Tibial nerve (tissue), 4 donors: ENCODE results near the gene NSFL1C. TPM values are rescaled to one million over a fixed set of nuclear protein-coding genes. Genes with fewer than 3 reads are reported as not detected.

Source experiments
- DNase-seq, 2 donors: peaks; one replicate each; pipeline ENCODE4 v3.0.0-alpha.2; 2019; ENCODE audit warnings: low spot score in 2 of 2
- H3K27ac ChIP-seq, 4 donors: fragments of 200-600 bp; sonication (generic) in 3 of 4; one replicate each; pipeline ENCODE4 v1.5.1; 2017 to 2019; ENCODE audit warnings: mild to moderate bottlenecking in 1 of 4
- H3K27me3 ChIP-seq, 2 donors: fragments of 200-600 bp; sonication (generic) in 1 of 2; one replicate each; pipeline versions ENCODE4 v1.5.1 to v1.6.0; 2017 to 2019
- H3K36me3 ChIP-seq, 3 donors: fragments of 200-600 bp; sonication (generic); one replicate each; pipeline ENCODE4 v1.5.1; 2018 to 2019
- H3K4me1 ChIP-seq, 4 donors: fragments of 200-600 bp; sonication (generic) in 3 of 4; one replicate each; pipeline ENCODE4 v1.5.1; 2017 to 2019
- H3K4me3 ChIP-seq, 4 donors: fragments of 200-600 bp; sonication (generic) in 3 of 4; one replicate each; pipeline ENCODE4 v1.5.1; 2017 to 2019; ENCODE audit warnings: mild to moderate bottlenecking in 1 of 4, moderate library complexity in 1 of 4
- H3K9me3 ChIP-seq, 4 donors: fragments of 200-600 bp; sonication (generic) in 3 of 4; one replicate each; pipeline ENCODE4 v1.5.1; 2017 to 2019
- CTCF ChIP-seq, 5 experiments: fragments of 200-600 bp in 3 of 5; fragments of 450-650 bp in 2 of 5; sonication (generic) in 3 of 5; IDR thresholded peaks; one replicate each; pipeline ENCODE4 v1.5.1; 2016 to 2019; ENCODE audit warnings: antibody characterized with exemption in 5 of 5, mild to moderate bottlenecking in 3 of 5, moderate library complexity in 2 of 5
- EP300 ChIP-seq, 2 donors: sonication (generic); formaldehyde crosslinking; IDR thresholded peaks; one replicate each; pipeline ENCODE4 v1.6.1; 2017; ENCODE audit warnings: antibody characterized with exemption in 2 of 2, mild to moderate bottlenecking in 1 of 2
- POLR2A ChIP-seq, 2 donors: fragments of 450-650 bp; IDR thresholded peaks; one replicate each; pipeline ENCODE4 v1.6.1; 2017; ENCODE audit warnings: antibody characterized with exemption in 2 of 2, mild to moderate bottlenecking in 2 of 2, moderate library complexity in 2 of 2
- whole genome bisulfite sequencing, 2 donors: methylation state at CpG; one replicate each; pipeline ENCODE4 v1.1.5; 2018; 5-methylcytosine and 5-hydroxymethylcytosine counted together
- total RNA-seq, 4 donors: library from RNA; depleted of rRNA; stranded (reverse); fragments of >200 nt; gene quantifications; one replicate each; pipeline ENCODE4 v1.1.0, GENCODE V29; 2016

The NSFL1C gene
- total RNA-seq, 4 donors from 2014 or later, result 31.0 to 71.4 (median 49.9) TPM

- Histone ChIP-seq H3K4me1 (no peaks in the 10 kb centered on the region), H3K27ac (no peak overlapping the region), H3K4me3 (no peak overlapping the region), H3K27me3 (no peaks in the 10 kb centered on the region), H3K36me3 (peaks cover 13 to 86% (median 29%) of the 10 kb centered on the region in 3 donors), H3K9me3 (no peaks in the 10 kb centered on the region)
- no peak for DNase-seq
- TF ChIP-seq POLR2A (IDR thresholded peaks at IDR 0.05), result no peak
- TF ChIP-seq CTCF (IDR thresholded peaks at IDR 0.05), result no peak
- no peak for TF ChIP-seq EP300 (IDR thresholded peaks at IDR 0.05)
- 57 to 67% methylated on average over 5 of the region's 5 CpGs for WGBS, 2 donors
These were observed 23.6 kb downstream of the NSFL1C start for GRCh38 chr20:1443085-1443484.

- peaks cover 11 to 78% (median 29%) of the 10 kb centered on the region in 3 donors for H3K36me3 ChIP-seq
These were observed 24.3 kb downstream of the NSFL1C start for GRCh38 chr20:1442304-1442703.

GRCh38 chr20:1441133-1441532, 25.5 kb downstream of the NSFL1C start:
- no peak overlapping the region for H3K4me3 ChIP-seq
- H3K4me1 ChIP-seq, result no peaks in the 10 kb centered on the region
- H3K36me3 ChIP-seq, result peaks cover 10 to 66% (median 29%) of the 10 kb centered on the region in 3 donors
- no peaks in the 10 kb centered on the region for H3K27me3 ChIP-seq
- TF ChIP-seq POLR2A (IDR thresholded peaks at IDR 0.05) (no peak), CTCF (IDR thresholded peaks at IDR 0.05) (no peak), EP300 (IDR thresholded peaks at IDR 0.05) (no peak)
- no peak for DNase-seq
- WGBS, 2 donors, result 79 to 92% methylated on average over 3 of the region's 3 CpGs
- no peaks in the 10 kb centered on the region for H3K9me3 ChIP-seq
- no peak overlapping the region for H3K27ac ChIP-seq

More at GRCh38 chr20:1442304-1442703, 24.3 kb downstream of the NSFL1C start:
- H3K4me3 ChIP-seq, result no peak overlapping the region
- no peak overlapping the region for H3K27ac ChIP-seq
- no peaks in the 10 kb centered on the region for H3K4me1 ChIP-seq
- no peak for TF ChIP-seq EP300 (IDR thresholded peaks at IDR 0.05)
- TF ChIP-seq POLR2A (IDR thresholded peaks at IDR 0.05), result no peak
- no peak for TF ChIP-seq CTCF (IDR thresholded peaks at IDR 0.05)
- no peaks in the 10 kb centered on the region for H3K9me3 ChIP-seq
- no peaks in the 10 kb centered on the region for H3K27me3 ChIP-seq
- WGBS, 2 donors, result 89% methylated on average over 2 of the region's 2 CpGs
- no peak for DNase-seq

DNA sequence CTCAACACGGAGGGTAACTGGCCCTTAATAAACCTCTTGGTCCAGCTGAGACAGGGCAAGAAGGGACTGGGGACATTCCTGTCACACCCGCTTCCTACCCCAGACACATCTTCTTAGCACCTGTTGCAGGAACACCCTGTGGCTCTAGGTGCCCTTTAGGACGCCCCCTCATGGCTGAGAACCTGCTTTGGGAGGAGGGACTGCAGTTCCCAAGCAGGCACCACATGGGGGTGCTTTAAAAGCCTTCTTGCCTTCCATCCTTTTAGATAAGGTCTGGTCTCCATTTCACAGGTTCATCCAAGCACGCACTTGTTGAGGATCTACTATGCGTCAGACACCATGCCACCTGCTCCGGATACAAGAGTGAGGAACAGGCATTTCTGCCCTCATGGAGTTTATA, 26.6 kb downstream of the NSFL1C start:
- Histone ChIP-seq H3K36me3 (peaks cover 5 to 55% (median 18%) of the 10 kb centered on the region in 3 donors), H3K4me3 (no peak overlapping the region), H3K27ac (no peak overlapping the region), H3K9me3 (no peaks in the 10 kb centered on the region), H3K27me3 (no peaks in the 10 kb centered on the region), H3K4me1 (no peaks in the 10 kb centered on the region)
- no peak for DNase-seq
- WGBS, 2 donors, result 70 to 83% methylated on average over 4 to 6 of the region's 6 CpGs
- no peak for TF ChIP-seq CTCF (IDR thresholded peaks at IDR 0.05)
- TF ChIP-seq EP300 (IDR thresholded peaks at IDR 0.05), result no peak
- TF ChIP-seq POLR2A (IDR thresholded peaks at IDR 0.05), result no peak

- DNase-seq, result no peak
- H3K36me3 ChIP-seq, result peaks cover 0 to 53% (median 2%) of the 10 kb centered on the region in 3 donors
These were observed 28.3 kb downstream of the NSFL1C start for GRCh38 chr20:1438361-1438760.

More at GRCh38 chr20:1438361-1438760, 28.3 kb downstream of the NSFL1C start:
- WGBS, 2 donors, result 14 to 90% methylated on average over 1 of the region's 1 CpG
- Histone ChIP-seq H3K9me3 (no peaks in the 10 kb centered on the region), H3K4me3 (no peak overlapping the region), H3K27me3 (no peaks in the 10 kb centered on the region), H3K27ac (no peak overlapping the region), H3K4me1 (no peaks in the 10 kb centered on the region)
- TF ChIP-seq POLR2A (IDR thresholded peaks at IDR 0.05), result no peak
- no peak for TF ChIP-seq CTCF (IDR thresholded peaks at IDR 0.05)
- TF ChIP-seq EP300 (IDR thresholded peaks at IDR 0.05), result no peak
